ENCODE data around the gene H1-8. TPM values are rescaled to one million over a fixed set of nuclear protein-coding genes. Genes with fewer than 3 reads are reported as not detected.

The H1-8 gene
- total RNA-seq, 1 donor from 2014 or later: not detected

GRCh38 chr3:129584631-129585030 lies 41.7 kb downstream of the H1-8 start:
- no peak for TF ChIP-seq CTCF (IDR thresholded peaks at IDR 0.05; ENCODE audit: insufficient read depth, low read length, severe bottlenecking)
- no peak overlapping the region for H3K4me3 ChIP-seq (ENCODE audit: low read depth, low read length)
- no peaks in the 10 kb centered on the region for H3K36me3 ChIP-seq (ENCODE audit: control insufficient read depth, insufficient read depth, low read length)
- DNase-seq (ENCODE audit: low read depth) (no peak), FAIRE-seq (no peak)
- no peaks in the 10 kb centered on the region for H3K27me3 ChIP-seq (ENCODE audit: control insufficient read depth, insufficient read depth, low read length)

- TF ChIP-seq CTCF (IDR thresholded peaks at IDR 0.05; ENCODE audit: insufficient read depth, low read length, severe bottlenecking): no peak
- no peaks in the 10 kb centered on the region for H3K36me3 ChIP-seq (ENCODE audit: control insufficient read depth, insufficient read depth, low read length)
- no peak for DNase-seq (ENCODE audit: low read depth)
- no peak for FAIRE-seq
- no peak overlapping the region for H3K4me3 ChIP-seq (ENCODE audit: low read depth, low read length)
- H3K27me3 ChIP-seq (ENCODE audit: control insufficient read depth, insufficient read depth, low read length): no peaks in the 10 kb centered on the region
Observed at GRCh38 chr3:129585949-129586657, 43.1 kb downstream of the H1-8 start.

- no peak for DNase-seq (ENCODE audit: low read depth)
- Histone ChIP-seq H3K4me3 (ENCODE audit: low read depth, low read length) (no peak overlapping the region), H3K27me3 (ENCODE audit: control insufficient read depth, insufficient read depth, low read length) (no peaks in the 10 kb centered on the region), H3K36me3 (ENCODE audit: control insufficient read depth, insufficient read depth, low read length) (no peaks in the 10 kb centered on the region)
- no peak for FAIRE-seq
- no peak for TF ChIP-seq CTCF (IDR thresholded peaks at IDR 0.05; ENCODE audit: insufficient read depth, low read length, severe bottlenecking)
Observed at GRCh38 chr3:129586746-129587430, 43.9 kb downstream of the H1-8 start.

GRCh38 chr3:129587566-129588210 lies 44.7 kb downstream of the H1-8 start:
- DNase-seq (ENCODE audit: low read depth): no peak
- TF ChIP-seq CTCF (IDR thresholded peaks at IDR 0.05; ENCODE audit: insufficient read depth, low read length, severe bottlenecking): no peak
- Histone ChIP-seq H3K4me3 (ENCODE audit: low read depth, low read length) (no peak overlapping the region), H3K27me3 (ENCODE audit: control insufficient read depth, insufficient read depth, low read length) (no peaks in the 10 kb centered on the region), H3K36me3 (ENCODE audit: control insufficient read depth, insufficient read depth, low read length) (no peaks in the 10 kb centered on the region)
- peak; percentile 40 for FAIRE-seq

GRCh38 chr3:129590215-129590614 lies 47.2 kb downstream of the H1-8 start:
- DNase-seq (ENCODE audit: low read depth) (no peak), FAIRE-seq (no peak)
- Histone ChIP-seq H3K36me3 (ENCODE audit: control insufficient read depth, insufficient read depth, low read length) (no peaks in the 10 kb centered on the region), H3K4me3 (ENCODE audit: low read depth, low read length) (no peak overlapping the region), H3K27me3 (ENCODE audit: control insufficient read depth, insufficient read depth, low read length) (no peaks in the 10 kb centered on the region)
- TF ChIP-seq CTCF (IDR thresholded peaks at IDR 0.05; ENCODE audit: insufficient read depth, low read length, severe bottlenecking): no peak

Data from bronchial epithelial cell (primary cell).